Spleen (tissue), 11 donors: ENCODE measurements around the gene SORL1. TPM values are rescaled to one million over a fixed set of nuclear protein-coding genes. Genes with fewer than 3 reads are reported as not detected.

Source experiments
- DNase-seq: peaks from one replicate; pipeline ENCODE4 v3.0.0-alpha.2; 2020
- H3K27ac ChIP-seq, 8 donors: fragments of 200-600 bp; sonication (generic) in 7 of 8; 1 replicate in 4 of 8; 2 replicates in 4 of 8; pipeline versions ENCODE4 v1.5.0 to v1.8.0; 2016 to 2021; ENCODE audit warnings: inconsistent platforms in 4 of 8, mild to moderate bottlenecking in 4 of 8, moderate library complexity in 1 of 8
- H3K27me3 ChIP-seq, 7 donors: fragments of 200-600 bp; sonication (generic) in 6 of 7; replicated peaks in 1 of 7; 1 replicate in 4 of 7; 2 replicates in 3 of 7; pipeline versions ENCODE4 v1.5.0 to v1.8.0; 2016 to 2021; ENCODE audit warnings: inconsistent platforms in 3 of 7, mild to moderate bottlenecking in 1 of 7
- H3K36me3 ChIP-seq, 6 donors: fragments of 200-600 bp; sonication (generic) in 5 of 6; 1 replicate in 4 of 6; 2 replicates in 2 of 6; pipeline versions ENCODE4 v1.5.0 to v1.8.0; 2016 to 2021; ENCODE audit warnings: inconsistent platforms in 2 of 6
- H3K4me1 ChIP-seq, 6 donors: fragments of 200-600 bp; sonication (generic) in 5 of 6; 1 replicate in 3 of 6; 2 replicates in 3 of 6; pipeline versions ENCODE4 v1.5.0 to v1.8.0; 2016 to 2021; ENCODE audit warnings: inconsistent platforms in 3 of 6
- H3K4me3 ChIP-seq, 8 donors: fragments of 200-600 bp; sonication (generic) in 7 of 8; 1 replicate in 4 of 8; 2 replicates in 4 of 8; pipeline versions ENCODE4 v1.5.0 to v1.8.0; 2016 to 2021; ENCODE audit warnings: inconsistent platforms in 4 of 8, mild to moderate bottlenecking in 4 of 8, moderate library complexity in 2 of 8
- H3K9me3 ChIP-seq, 8 donors: fragments of 200-600 bp; sonication (generic) in 7 of 8; 1 replicate in 4 of 8; 2 replicates in 4 of 8; pipeline versions ENCODE4 v1.5.0 to v1.8.0; 2016 to 2021; ENCODE audit warnings: inconsistent platforms in 4 of 8
- POLR2A ChIP-seq, 3 donors: fragments of 450-650 bp; IDR thresholded peaks; one replicate each; pipeline ENCODE4 v1.5.1; 2017; ENCODE audit warnings: antibody characterized with exemption in 3 of 3, mild to moderate bottlenecking in 1 of 3
- POLR2AphosphoS5 ChIP-seq, 3 donors: sonication (generic); formaldehyde crosslinking; IDR thresholded peaks; one replicate each; pipeline ENCODE4 v1.5.1; 2017; ENCODE audit warnings: antibody characterized with exemption in 3 of 3
- WGBS, 5 donors: extraction: QIAGEN DNeasy Blood & Tissue Kit in 3 of 5; methylation state at CpG; one replicate each; pipeline versions ENCODE4 v1.1.5 to v1.1.7; 2013 to 2018; 5-methylcytosine and 5-hydroxymethylcytosine counted together
- intact Hi-C: fragments of 100-400 bp; cut with DNase I; formaldehyde crosslinking; loops from one replicate; pipeline ENCODE4 v1.15.0; 2023; ENCODE audit warnings: low total_unique reads
- polyA plus RNA-seq, 3 donors: library from polyadenylated mRNA; stranded (reverse); fragments of 200-250 nt; gene quantifications; one replicate each; pipeline ENCODE4 v1.2.1, GENCODE V29; 2013
- total RNA-seq, 7 donors: library from RNA; depleted of rRNA in 3 of 7; stranded (reverse); fragments of >200 nt in 3 of 7; fragmentation: NEBNext Ultra II Directional in 4 of 7; extraction: Animal tissue kit (Norgen Biotek cat#: 25700) in 4 of 7; gene quantifications; one replicate each; pipeline versions ENCODE4 v1.1.0 to v1.2.1, GENCODE V29; 2016 to 2021
- TF ChIP-seq, protein P1 (sequence below), 11 experiments: fragments of 200-600 bp in 7 of 11; fragments of 450-650 bp in 4 of 11; sonication (generic) in 4 of 11; IDR thresholded peaks in 8 of 11; conservative IDR thresholded peaks in 3 of 11; 1 replicate in 7 of 11; 2 replicates in 4 of 11; pipeline versions ENCODE4 v1.4.0 to v1.8.0; 2016 to 2021; ENCODE audit warnings: antibody characterized with exemption in 11 of 11, inconsistent platforms in 4 of 11, mild to moderate bottlenecking in 1 of 11
- donor health status: healthy with polysubstance abuse.
- donor health status: DM: no; HTN: no; CAD: no; lungs with moderate emphysema.
- donor health status: DM: no; HTN: no; CAD: no.
- donor health status: Bipolar disorder and iron deficiency.
- donor health status: healthy.
- donor health status: DM: no; HTN: no; CAD: no.
- donor health status: DM: yes; HTN: yes; CAD: no.

Gene SORL1
- total and polyA plus RNA-seq, 10 donors, result 3.8 to 328 (median 148) TPM

- Histone ChIP-seq H3K4me1 (peaks cover 13 to 55% (median 33%) of the 10 kb centered on the region in 6 donors), H3K27ac (peak overlapping the region in 2 of 8 donors; percentile 91 to 94), H3K4me3 (no peak overlapping the region), H3K27me3 (no peaks in the 10 kb centered on the region), H3K9me3 (no peaks in the 10 kb centered on the region), H3K36me3 (no peaks in the 10 kb centered on the region)
- no peak for DNase-seq
- TF ChIP-seq POLR2AphosphoS5 (IDR thresholded peaks at IDR 0.05), result no peak
- TF ChIP-seq, protein P1, sequence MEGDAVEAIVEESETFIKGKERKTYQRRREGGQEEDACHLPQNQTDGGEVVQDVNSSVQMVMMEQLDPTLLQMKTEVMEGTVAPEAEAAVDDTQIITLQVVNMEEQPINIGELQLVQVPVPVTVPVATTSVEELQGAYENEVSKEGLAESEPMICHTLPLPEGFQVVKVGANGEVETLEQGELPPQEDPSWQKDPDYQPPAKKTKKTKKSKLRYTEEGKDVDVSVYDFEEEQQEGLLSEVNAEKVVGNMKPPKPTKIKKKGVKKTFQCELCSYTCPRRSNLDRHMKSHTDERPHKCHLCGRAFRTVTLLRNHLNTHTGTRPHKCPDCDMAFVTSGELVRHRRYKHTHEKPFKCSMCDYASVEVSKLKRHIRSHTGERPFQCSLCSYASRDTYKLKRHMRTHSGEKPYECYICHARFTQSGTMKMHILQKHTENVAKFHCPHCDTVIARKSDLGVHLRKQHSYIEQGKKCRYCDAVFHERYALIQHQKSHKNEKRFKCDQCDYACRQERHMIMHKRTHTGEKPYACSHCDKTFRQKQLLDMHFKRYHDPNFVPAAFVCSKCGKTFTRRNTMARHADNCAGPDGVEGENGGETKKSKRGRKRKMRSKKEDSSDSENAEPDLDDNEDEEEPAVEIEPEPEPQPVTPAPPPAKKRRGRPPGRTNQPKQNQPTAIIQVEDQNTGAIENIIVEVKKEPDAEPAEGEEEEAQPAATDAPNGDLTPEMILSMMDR (IDR thresholded peaks at IDR 0.05 in 8 of 11, conservative IDR thresholded peaks at IDR 0.05 in 3 of 11), result no peak
- intact Hi-C loops, result no loop called here
- WGBS, 5 donors, result 52 to 83% (median 65%) methylated on average over 2 of the region's 2 CpGs
Observed at GRCh38 chr11:121414141-121414913, 37.8 kb upstream of the SORL1 start.

- no peaks in the 10 kb centered on the region for H3K36me3 ChIP-seq
- H3K4me1 ChIP-seq, result peaks cover 15 to 70% (median 41%) of the 10 kb centered on the region in 6 donors
- TF ChIP-seq, protein P1 (IDR thresholded peaks at IDR 0.05 in 8 of 11, conservative IDR thresholded peaks at IDR 0.05 in 3 of 11), result no peak
- TF ChIP-seq POLR2A (IDR thresholded peaks at IDR 0.05) (no peak), POLR2AphosphoS5 (IDR thresholded peaks at IDR 0.05) (no peak)
- no peak for DNase-seq
- WGBS, 5 donors, result 4 to 69% (median 18%) methylated on average over 1 of the region's 1 CpG
- intact Hi-C loops, result no loop called here
- H3K27me3 ChIP-seq, result no peaks in the 10 kb centered on the region
- no peaks in the 10 kb centered on the region for H3K9me3 ChIP-seq
- H3K4me3 ChIP-seq, result no peak overlapping the region
- peak overlapping the region in 3 of 8 donors; percentile 91 to 94 (median 92) for H3K27ac ChIP-seq
Observed at GRCh38 chr11:121415856-121416255, 36.3 kb upstream of the SORL1 start.

GRCh38 chr11:121417055-121417551, 35.0 kb upstream of the SORL1 start:
- H3K4me1 ChIP-seq, result peaks cover 16 to 82% (median 43%) of the 10 kb centered on the region in 6 donors
- peak overlapping the region; percentile 2 to 94 (median 90) for H3K27ac ChIP-seq
- no peaks in the 10 kb centered on the region for H3K36me3 ChIP-seq
- no peaks in the 10 kb centered on the region for H3K9me3 ChIP-seq
- 11 to 32% (median 15%) methylated on average over 5 to 7 of the region's 7 CpGs for WGBS, 5 donors
- DNase-seq, result peak; percentile 90
- no peaks in the 10 kb centered on the region for H3K27me3 ChIP-seq
- H3K4me3 ChIP-seq, result peak overlapping the region in 1 of 8 donors; percentile 59
- intact Hi-C loops, result no loop called here
- TF ChIP-seq, protein P1 (IDR thresholded peaks at IDR 0.05 in 8 of 11, conservative IDR thresholded peaks at IDR 0.05 in 3 of 11), result no peak
- peak; percentile 43 to 94 (median 62) for TF ChIP-seq POLR2AphosphoS5 (IDR thresholded peaks at IDR 0.05)
- TF ChIP-seq POLR2A (IDR thresholded peaks at IDR 0.05), result no peak

- TF ChIP-seq, protein P1 (IDR thresholded peaks at IDR 0.05 in 8 of 11, conservative IDR thresholded peaks at IDR 0.05 in 3 of 11), result no peak
- TF ChIP-seq POLR2A (IDR thresholded peaks at IDR 0.05) (no peak), POLR2AphosphoS5 (IDR thresholded peaks at IDR 0.05) (no peak)
- peak overlapping the region in 1 of 8 donors; percentile 59 for H3K4me3 ChIP-seq
- H3K4me1 ChIP-seq, result peaks cover 21 to 87% (median 48%) of the 10 kb centered on the region in 6 donors
- no peak for DNase-seq
- no peaks in the 10 kb centered on the region for H3K27me3 ChIP-seq
- 35 to 48% (median 42%) methylated on average over 2 of the region's 2 CpGs for WGBS, 5 donors
- H3K36me3 ChIP-seq, result no peaks in the 10 kb centered on the region
- peak overlapping the region; percentile 2 to 94 (median 90) for H3K27ac ChIP-seq
- intact Hi-C loops, result no loop called here
- H3K9me3 ChIP-seq, result no peaks in the 10 kb centered on the region
Observed at GRCh38 chr11:121417607-121418006, 34.5 kb upstream of the SORL1 start.
